Upper lobe of left lung (tissue), 4 donors: ENCODE data around the gene COX6A1.

Source experiments
- EP300 ChIP-seq, 4 donors: sonication (generic); formaldehyde crosslinking; IDR thresholded peaks; one replicate each; pipeline ENCODE4 v1.5.1; 2017; ENCODE audit warnings: antibody characterized with exemption in 4 of 4, control low read depth in 2 of 4
- POLR2A ChIP-seq, 4 donors: fragments of 450-650 bp; IDR thresholded peaks; one replicate each; pipeline ENCODE4 v1.5.1; 2016 to 2017; ENCODE audit warnings: antibody characterized with exemption in 4 of 4, mild to moderate bottlenecking in 2 of 4
- POLR2AphosphoS5 ChIP-seq, 2 donors: sonication (generic); formaldehyde crosslinking; IDR thresholded peaks; one replicate each; pipeline ENCODE4 v1.5.1; 2017; ENCODE audit warnings: antibody characterized with exemption in 2 of 2
- TF ChIP-seq, protein P1 (sequence below), 6 experiments: fragments of 450-650 bp in 4 of 6; fragments of 200-600 bp in 2 of 6; sonication (generic) in 2 of 6; IDR thresholded peaks; one replicate each; pipeline ENCODE4 v1.5.1; 2016 to 2019; ENCODE audit warnings: antibody characterized with exemption in 6 of 6

DNA sequence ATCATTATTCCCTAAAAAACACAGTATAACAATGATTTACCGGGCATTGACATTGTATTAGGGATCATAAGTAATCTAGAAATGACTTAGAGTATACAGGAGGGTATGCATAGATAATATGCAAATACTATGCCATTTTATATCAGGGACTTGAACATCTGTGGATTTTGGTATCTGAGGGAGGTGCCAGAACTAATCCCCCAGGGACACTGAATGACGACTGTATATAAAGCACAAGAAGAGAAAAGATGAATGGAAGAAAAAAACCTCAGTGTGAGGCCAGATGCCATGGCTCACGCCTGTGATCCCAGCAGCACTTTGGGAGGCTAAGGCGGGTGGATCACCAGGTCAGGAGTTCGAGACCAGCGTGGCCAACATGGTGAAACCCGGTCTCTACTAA lies 25.5 kb upstream of the COX6A1 start:
- TF ChIP-seq, protein P1, sequence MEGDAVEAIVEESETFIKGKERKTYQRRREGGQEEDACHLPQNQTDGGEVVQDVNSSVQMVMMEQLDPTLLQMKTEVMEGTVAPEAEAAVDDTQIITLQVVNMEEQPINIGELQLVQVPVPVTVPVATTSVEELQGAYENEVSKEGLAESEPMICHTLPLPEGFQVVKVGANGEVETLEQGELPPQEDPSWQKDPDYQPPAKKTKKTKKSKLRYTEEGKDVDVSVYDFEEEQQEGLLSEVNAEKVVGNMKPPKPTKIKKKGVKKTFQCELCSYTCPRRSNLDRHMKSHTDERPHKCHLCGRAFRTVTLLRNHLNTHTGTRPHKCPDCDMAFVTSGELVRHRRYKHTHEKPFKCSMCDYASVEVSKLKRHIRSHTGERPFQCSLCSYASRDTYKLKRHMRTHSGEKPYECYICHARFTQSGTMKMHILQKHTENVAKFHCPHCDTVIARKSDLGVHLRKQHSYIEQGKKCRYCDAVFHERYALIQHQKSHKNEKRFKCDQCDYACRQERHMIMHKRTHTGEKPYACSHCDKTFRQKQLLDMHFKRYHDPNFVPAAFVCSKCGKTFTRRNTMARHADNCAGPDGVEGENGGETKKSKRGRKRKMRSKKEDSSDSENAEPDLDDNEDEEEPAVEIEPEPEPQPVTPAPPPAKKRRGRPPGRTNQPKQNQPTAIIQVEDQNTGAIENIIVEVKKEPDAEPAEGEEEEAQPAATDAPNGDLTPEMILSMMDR (IDR thresholded peaks at IDR 0.05), result no peak
- TF ChIP-seq POLR2A (IDR thresholded peaks at IDR 0.05) (no peak), EP300 (IDR thresholded peaks at IDR 0.05) (no peak), POLR2AphosphoS5 (IDR thresholded peaks at IDR 0.05) (no peak)
